GM13976 (cell line): Measurements from ENCODE around the gene XXYLT1.

Experiments used
- DNase-seq: peaks from one replicate; pipeline ENCODE4 v3.0.0; 2012; ENCODE audit warnings: low spot score
- CTCF ChIP-seq: IDR thresholded peaks from 2 replicates; pipeline ENCODE4 v1.5.1; 2012; ENCODE audit warnings: borderline replicate concordance, mild to moderate bottlenecking; ENCODE audit not compliant: insufficient read depth; ENCODE audit errors: extremely low read depth, missing control alignments, control extremely low read depth
- in situ Hi-C: fragments of 300-500 bp; cut with MboI; formaldehyde crosslinking; loops from one replicate; pipeline ENCODE4 v1.12.0; 2022; ENCODE audit warnings: low sequenced_read_pairs, mixed read lengths, inconsistent platforms; ENCODE audit not compliant: unreplicated experiment

The XXYLT1 gene

DNA sequence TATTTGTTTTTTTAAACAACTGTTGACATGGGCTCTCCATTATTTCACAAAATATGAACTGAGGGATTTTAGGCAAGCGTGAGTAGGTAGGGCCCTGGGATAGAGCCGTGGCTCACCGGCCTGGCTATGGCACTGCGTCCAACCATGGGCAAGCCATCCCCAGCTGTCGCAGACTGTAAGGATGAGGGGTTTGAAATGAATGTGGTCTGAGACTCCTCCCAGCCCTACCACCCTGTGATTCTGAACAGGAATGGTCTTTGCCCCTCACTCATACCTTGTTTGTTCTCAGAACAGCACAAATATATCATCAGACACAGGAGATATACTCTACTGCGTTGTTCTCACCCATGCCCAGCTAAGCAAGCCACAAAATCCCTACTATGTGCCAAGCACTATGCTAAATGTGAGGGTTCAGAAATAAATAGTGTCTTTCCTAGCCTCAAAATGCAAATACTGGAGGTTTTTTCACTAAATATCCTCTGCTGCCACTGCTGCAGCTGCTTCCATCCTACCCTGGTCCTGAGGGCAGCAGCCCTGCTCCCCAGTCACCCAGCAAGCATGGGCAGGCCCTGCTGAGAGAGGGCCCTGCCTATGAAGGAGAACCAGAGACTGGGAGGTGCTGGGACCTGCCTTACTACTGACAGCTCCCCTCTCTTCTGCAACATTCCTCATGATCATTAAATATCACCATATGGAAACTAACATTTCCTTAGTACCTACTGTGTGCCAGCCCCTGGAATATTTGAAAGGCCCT, 102.8 kb downstream of the XXYLT1 start:
- DNase-seq, result no peak
- in situ Hi-C loops, result no loop called here
- no peak for TF ChIP-seq CTCF

- no peak for TF ChIP-seq CTCF
- in situ Hi-C loops, result no loop called here
- no peak for DNase-seq
These were observed 105.2 kb downstream of the XXYLT1 start for GRCh38 chr3:195165790-195166189.

GRCh38 chr3:195165265-195165609, 105.7 kb downstream of the XXYLT1 start:
- in situ Hi-C loops, result no loop called here
- no peak for DNase-seq
- no peak for TF ChIP-seq CTCF

DNA sequence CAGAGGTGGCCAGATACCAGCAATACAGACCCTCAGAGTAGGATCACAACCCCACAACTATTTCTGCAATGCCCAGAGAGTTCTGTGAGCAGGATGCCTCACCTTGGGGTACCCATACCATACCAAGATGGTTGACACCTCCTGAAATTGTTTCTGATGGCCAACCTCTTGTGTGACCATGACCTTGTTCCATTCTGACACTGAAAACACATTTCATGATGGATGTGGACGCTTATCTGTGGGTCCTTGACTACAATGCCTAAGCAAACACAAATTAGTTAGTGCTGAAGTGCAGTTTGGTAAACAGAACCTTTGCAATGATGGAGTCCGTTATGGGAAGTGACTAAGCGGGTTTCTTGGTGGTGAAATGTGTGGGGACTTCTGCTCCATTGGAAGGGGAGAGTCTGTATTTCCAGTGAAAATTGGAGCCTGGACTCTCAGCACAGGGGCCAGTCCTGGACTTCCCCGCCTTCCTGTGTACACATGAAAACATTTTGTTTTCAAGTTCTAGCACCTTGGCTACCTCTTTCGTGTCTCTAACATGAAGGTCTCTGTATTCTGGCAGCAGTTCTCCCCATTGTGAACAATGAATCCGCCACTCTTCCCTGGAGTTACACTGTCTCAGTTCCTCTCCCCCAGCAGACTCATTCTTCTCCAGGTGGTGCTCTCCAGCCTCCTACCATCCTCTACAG, 106.2 kb downstream of the XXYLT1 start:
- in situ Hi-C loops, result no loop called here
- no peak for TF ChIP-seq CTCF
- DNase-seq, result no peak

DNA sequence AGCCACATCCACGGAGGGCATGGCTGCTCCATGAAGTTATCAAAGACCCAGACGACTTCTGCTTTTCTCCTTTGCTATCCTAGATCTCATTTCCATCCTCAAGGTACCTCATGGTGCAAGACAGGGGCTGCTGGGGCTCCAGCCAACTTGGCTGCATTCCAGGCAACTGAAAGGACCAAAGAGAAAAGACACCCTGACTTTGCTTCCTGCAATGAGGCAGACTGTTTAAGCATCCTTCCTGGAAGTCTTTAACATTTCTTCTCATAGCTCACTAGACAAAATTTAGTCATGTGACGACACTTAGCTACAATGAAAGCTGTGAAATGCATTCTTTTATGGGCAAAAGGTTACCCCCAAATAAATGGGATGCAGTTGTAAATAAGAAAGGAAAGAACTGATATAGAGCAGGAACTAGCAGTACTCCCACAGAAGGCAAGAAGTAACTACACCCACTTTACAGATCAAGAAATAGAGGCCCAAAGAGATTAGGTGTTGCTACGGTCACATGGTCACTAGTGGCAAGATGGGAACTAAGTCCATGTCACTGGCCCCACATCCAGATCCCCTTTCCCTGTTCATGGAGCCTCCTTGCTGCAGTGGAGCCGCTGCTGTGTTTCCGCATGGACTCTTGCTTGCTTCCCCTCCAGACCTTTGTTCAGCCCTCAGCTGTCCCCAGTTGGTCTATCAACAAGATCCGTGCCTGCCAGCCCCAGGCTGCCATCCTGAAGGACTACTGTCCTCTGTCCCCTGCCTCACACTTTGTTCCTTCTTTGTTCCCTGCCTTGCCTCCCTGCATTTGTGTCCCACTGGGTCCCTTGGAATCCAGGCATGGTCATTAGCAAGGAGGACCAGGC, 107.0 kb downstream of the XXYLT1 start:
- in situ Hi-C loops, result no loop called here
- no peak for TF ChIP-seq CTCF
- no peak for DNase-seq

GRCh38 chr3:195162816-195163215, 108.1 kb downstream of the XXYLT1 start:
- in situ Hi-C loops, result no loop called here
- no peak for DNase-seq
- TF ChIP-seq CTCF, result no peak
